ENCODE results near the gene LATS1.
"Not testable (repeated sequence)": the region's sequence is repeated elsewhere in the genome, so short reads cannot be mapped to it uniquely, and the experiment has no call there.

The LATS1 gene

GRCh38 chr6:149717588-149718458 is at the start of gene LATS1:
LATS1 (minus strand) TSS chr6:149718101; CDS start chr6:149702126, 15,975 bp downstream.
- H3K4me3 ChIP-seq (ENCODE audit: low read depth, low read length): peak within 1 kb of the TSS; percentile 94
- no peak for DNase-seq (ENCODE audit: low read depth)

- DNase-seq (ENCODE audit: low read depth): peak; percentile 70
- H3K4me3 ChIP-seq (ENCODE audit: low read depth, low read length): no peak overlapping the region
Measured at GRCh38 chr6:149766156-149766769, 48.4 kb upstream of the LATS1 start.

GRCh38 chr6:149763866-149764265 is 46.0 kb upstream of the LATS1 start:
- DNase-seq (ENCODE audit: low read depth): no peak
- H3K4me3 ChIP-seq (ENCODE audit: low read depth, low read length): no peak overlapping the region

GRCh38 chr6:149761438-149761837 is 43.5 kb upstream of the LATS1 start:
- H3K4me3 ChIP-seq (ENCODE audit: low read depth, low read length): no peak overlapping the region
- DNase-seq (ENCODE audit: low read depth): no peak

GRCh38 chr6:149756261-149756636 is 38.3 kb upstream of the LATS1 start:
- DNase-seq (ENCODE audit: low read depth): no peak
- no peak overlapping the region for H3K4me3 ChIP-seq (ENCODE audit: low read depth, low read length)

- no peak for DNase-seq (ENCODE audit: low read depth)
- no peak overlapping the region for H3K4me3 ChIP-seq (ENCODE audit: low read depth, low read length)
Measured at GRCh38 chr6:149755300-149756260, 37.7 kb upstream of the LATS1 start.

GRCh38 chr6:149754548-149754947 is 36.6 kb upstream of the LATS1 start:
- no peak for DNase-seq (ENCODE audit: low read depth)

GRCh38 chr6:149753374-149753637 is 35.4 kb upstream of the LATS1 start:
- H3K4me3 ChIP-seq (ENCODE audit: low read depth, low read length); DNase-seq (ENCODE audit: low read depth): not testable (repeated sequence)

More at GRCh38 chr6:149754548-149754947, 36.6 kb upstream of the LATS1 start:
- H3K4me3 ChIP-seq (ENCODE audit: low read depth, low read length): no peak overlapping the region

GRCh38 chr6:149752600-149753373 is 34.9 kb upstream of the LATS1 start:
- H3K4me3 ChIP-seq (ENCODE audit: low read depth, low read length): no peak overlapping the region

GRCh38 chr6:149751920-149752319 is 34.0 kb upstream of the LATS1 start:
- DNase-seq (ENCODE audit: low read depth); H3K4me3 ChIP-seq (ENCODE audit: low read depth, low read length): not testable (repeated sequence)

More at GRCh38 chr6:149752600-149753373, 34.9 kb upstream of the LATS1 start:
- no peak for DNase-seq (ENCODE audit: low read depth)

GRCh38 chr6:149751239-149751638 is 33.3 kb upstream of the LATS1 start:
- no peak for DNase-seq (ENCODE audit: low read depth)
- H3K4me3 ChIP-seq (ENCODE audit: low read depth, low read length): no peak overlapping the region

GRCh38 chr6:149750136-149750609 is 32.3 kb upstream of the LATS1 start:
- peak overlapping the region; percentile 100 for H3K4me3 ChIP-seq (ENCODE audit: low read depth, low read length)
- no peak for DNase-seq (ENCODE audit: low read depth)

- peak; percentile 64 for DNase-seq (ENCODE audit: low read depth)
- H3K4me3 ChIP-seq (ENCODE audit: low read depth, low read length): peak within 1 kb of the TSS; percentile 100
Measured at GRCh38 chr6:149749594-149750135, 31.8 kb upstream of the LATS1 start, which contains the start of gene PCMT1. PCMT1 (plus strand) TSS chr6:149749741; CDS start chr6:149749902, 161 bp downstream.

GRCh38 chr6:149749082-149749593 is 31.2 kb upstream of the LATS1 start:
- DNase-seq (ENCODE audit: low read depth): not testable (repeated sequence)
- peak overlapping the region; percentile 100 for H3K4me3 ChIP-seq (ENCODE audit: low read depth, low read length)

GRCh38 chr6:149746147-149746946 is 28.4 kb upstream of the LATS1 start, which contains the start of gene NUP43:
NUP43 (minus strand) TSS chr6:149746529; CDS start chr6:149746495, 34 bp downstream.
- DNase-seq (ENCODE audit: low read depth): peak; percentile 82
- H3K4me3 ChIP-seq (ENCODE audit: low read depth, low read length): peak within 1 kb of the TSS; percentile 94

- not testable (repeated sequence) for DNase-seq (ENCODE audit: low read depth)
- H3K4me3 ChIP-seq (ENCODE audit: low read depth, low read length): peak overlapping the region; percentile 94
Measured at GRCh38 chr6:149745252-149745651, 27.4 kb upstream of the LATS1 start.

GRCh38 chr6:149734915-149735314 is 17.0 kb upstream of the LATS1 start:
- no peak overlapping the region for H3K4me3 ChIP-seq (ENCODE audit: low read depth, low read length)
- DNase-seq (ENCODE audit: low read depth): no peak

Measured in skeletal muscle cell (primary cell).